SK-N-SH (cell line): ENCODE measurements around the gene MXI1. TPM values are rescaled to one million over a fixed set of nuclear protein-coding genes. Genes with fewer than 3 reads are reported as not detected.
A peak's percentile ranks its signal among the peaks of the same experiment; 100 is the strongest.

Experiments
- CTCF ChIA-PET: fragments of 300-600, 350-600 bp; formaldehyde crosslinking; extraction: SDS; loops from one replicate; lab custom pipeline; 2021; lab: Yijun Ruan, JAX
- POLR2A ChIA-PET: fragments of 350-600 bp; sonication (Branson Sonifier 250); formaldehyde crosslinking; extraction: SDS; loops from one replicate; lab custom pipeline; 2020; ENCODE audit warnings: antibody characterized with exemption, inconsistent platforms; lab: Yijun Ruan, JAX
- DNase-seq: peaks from one replicate; pipeline ENCODE4 v3.0.0; 2012
- H2AFZ ChIP-seq: fragments of 200-600 bp; sonication (generic); 2 replicates; pipeline ENCODE4 v1.8.1; 2016; ENCODE audit warnings: antibody characterized with exemption, mild to moderate bottlenecking, low read depth
- H3F3A ChIP-seq: fragments of 200-600 bp; sonication (generic); replicated peaks from 2 replicates; pipeline ENCODE3; 2016; ENCODE audit warnings: antibody characterized with exemption, mild to moderate bottlenecking; ENCODE audit not compliant: insufficient read depth
- H3K27ac ChIP-seq, 2 experiments: fragments of 200-500 bp in 1 of 2; fragments of 200-600 bp in 1 of 2; sonication (Bioruptor generic) in 1 of 2; sonication (generic), shearing (Covaris generic) in 1 of 2; 2 replicates each; pipeline versions ENCODE4 v1.5.1 to v1.6.1; 2014 to 2016; ENCODE audit warnings: low read depth in 2 of 2, inconsistent platforms in 1 of 2, low read length in 1 of 2, mild to moderate bottlenecking in 1 of 2, mixed read lengths in 1 of 2
- H3K27me3 ChIP-seq: fragments of 200-600 bp; sonication (generic), shearing (Covaris generic); 2 replicates; pipeline ENCODE4 v1.6.1; 2016; ENCODE audit warnings: mixed run types; ENCODE audit not compliant: insufficient read depth
- H3K36me3 ChIP-seq, 2 experiments: fragments of 200-500 bp in 1 of 2; fragments of 200-600 bp in 1 of 2; sonication (Bioruptor generic) in 1 of 2; sonication (generic) in 1 of 2; replicated peaks in 1 of 2; 2 replicates each; pipeline versions ENCODE3 to v1.5.1; 2014 to 2016; ENCODE audit warnings: low read length in 1 of 2, mild to moderate bottlenecking in 1 of 2; ENCODE audit not compliant: insufficient read depth in 2 of 2, control insufficient read depth in 1 of 2
- H3K4me1 ChIP-seq, 2 experiments: fragments of 200-500 bp in 1 of 2; fragments of 200-600 bp in 1 of 2; sonication (Bioruptor generic) in 1 of 2; sonication (generic), shearing (Covaris generic) in 1 of 2; 2 replicates each; pipeline versions ENCODE4 v1.5.1 to v1.6.1; 2014 to 2016; ENCODE audit warnings: low read depth in 1 of 2, low read length in 1 of 2, mixed run types in 1 of 2; ENCODE audit not compliant: insufficient read depth in 2 of 2, control insufficient read depth in 1 of 2
- H3K4me2 ChIP-seq: fragments of 200-600 bp; sonication (generic), shearing (Covaris generic); 2 replicates; pipeline ENCODE4 v1.6.1; 2017; ENCODE audit warnings: mixed run types
- H3K4me3 ChIP-seq, 2 experiments: fragments of 200-500 bp in 1 of 2; fragments of 200-600 bp in 1 of 2; sonication (Bioruptor generic) in 1 of 2; sonication (generic), shearing (Covaris generic) in 1 of 2; 2 replicates each; pipeline versions ENCODE4 v1.5.1 to v1.8.1; 2014 to 2016; ENCODE audit warnings: low read depth in 2 of 2, inconsistent platforms in 1 of 2, low read length in 1 of 2, mild to moderate bottlenecking in 1 of 2, mixed read lengths in 1 of 2, moderate library complexity in 1 of 2
- H3K79me2 ChIP-seq: fragments of 200-600 bp; sonication (generic); 2 replicates; pipeline ENCODE4 v1.8.1; 2017; ENCODE audit warnings: mild to moderate bottlenecking; ENCODE audit not compliant: insufficient read depth
- H3K9ac ChIP-seq: fragments of 200-600 bp; sonication (generic); 2 replicates; pipeline ENCODE4 v1.6.1; 2017; ENCODE audit warnings: mixed run types
- H3K9me2 ChIP-seq: fragments of 200-600 bp; sonication (generic); 2 replicates; pipeline ENCODE4 v1.6.1; 2017; ENCODE audit warnings: mixed run types
- H3K9me3 ChIP-seq: fragments of 200-600 bp; sonication (generic); 2 replicates; pipeline ENCODE4 v1.6.1; 2017; ENCODE audit warnings: mixed run types, mild to moderate bottlenecking, moderate library complexity
- H4K20me1 ChIP-seq: fragments of 200-600 bp; sonication (generic); 2 replicates; pipeline ENCODE4 v1.6.1; 2017; ENCODE audit warnings: mild to moderate bottlenecking, mixed run types; ENCODE audit not compliant: insufficient read depth
- ELF1 ChIP-seq: IDR thresholded peaks from 2 replicates; pipeline ENCODE4 v1.4.0; 2012
- FOXJ3 ChIP-seq: sonication (generic); formaldehyde crosslinking; IDR thresholded peaks from 2 replicates; pipeline ENCODE4 v1.5.1; 2020; ENCODE audit warnings: mild to moderate bottlenecking, missing genetic modification reagents
- IRF3 ChIP-seq: fragments of 150-350 bp; IDR thresholded peaks from 2 replicates; pipeline ENCODE4 v1.6.1; 2016; ENCODE audit warnings: mild to moderate bottlenecking, low read depth, low read length
- JUND ChIP-seq: IDR thresholded peaks from 2 replicates; pipeline ENCODE4 v1.4.0; 2012
- MAX ChIP-seq: IDR thresholded peaks from 2 replicates; pipeline ENCODE4 v1.4.0; 2012; ENCODE audit warnings: low read depth
- MXI1 ChIP-seq: IDR thresholded peaks from 2 replicates; pipeline ENCODE4 v1.6.1; 2012; ENCODE audit warnings: mild to moderate bottlenecking, low read depth, low read length, improper control_type of control experiment
- RAD21 ChIP-seq: IDR thresholded peaks from 2 replicates; pipeline ENCODE4 v1.6.1; 2012; ENCODE audit warnings: mild to moderate bottlenecking, low read length
- SIN3A ChIP-seq: IDR thresholded peaks from 2 replicates; pipeline ENCODE4 v1.6.1; 2012; ENCODE audit warnings: low read depth, mild to moderate bottlenecking, low read length, moderate library complexity, borderline replicate concordance
- USF2 ChIP-seq: fragments of 150-350 bp; IDR thresholded peaks from 2 replicates; pipeline ENCODE4 v1.6.1; 2017; ENCODE audit warnings: antibody characterized with exemption, low read length, low read depth, borderline replicate concordance
- WGBS: methylation state at CpG from one replicate; pipeline ENCODE4 v1.1.6; 2017; ENCODE audit warnings: low lambda C conversion rate; 5-methylcytosine and 5-hydroxymethylcytosine counted together
- polyA plus RNA-seq, 3 experiments: library from polyadenylated mRNA; depleted of rRNA; stranded (reverse); fragments of >200 nt; gene quantifications; 2 replicates each; pipeline ENCODE4 v1.2.3, GENCODE V29; 2012

MXI1 gene
- polyA plus RNA-seq, 1 of the 3 experiments (the other 2 are of a cell fraction) = 13.8 TPM

GRCh38 chr10:110207805-110208613 lies 604 bp downstream of the MXI1 start:
- Histone ChIP-seq H3K27ac (peak overlapping the region; percentile 52 to 97; a peak in 3 of 4 replicates), H3K4me1 (peaks cover 0 to 15% of the 10 kb centered on the region in 2 experiments; a peak in 3 of 4 replicates), H3K9me2 (no peaks in the 10 kb centered on the region), H3K4me2 (peak overlapping the region; percentile 100), H3K79me2 (no peaks in the 10 kb centered on the region), H3F3A (peaks cover 12% of the 10 kb centered on the region), H4K20me1 (no peaks in the 10 kb centered on the region), H2AFZ (peak overlapping the region; percentile 97), H3K9ac (peak overlapping the region; percentile 68), H3K27me3 (no peaks in the 10 kb centered on the region), H3K36me3 (no peaks in the 10 kb centered on the region), H3K9me3 (no peaks in the 10 kb centered on the region), H3K4me3 (peak overlapping the region; percentile 79 to 88)
- CTCF ChIA-PET = interaction anchor here (0.7 to 5.0 kb wide), 13 partner anchors 13 to 324 kb away, joined by 3 to 51 read pairs (median 5); no protein-coding TSS in a partner anchor
- POLR2A ChIA-PET = interaction anchor here (0.6 to 1.5 kb wide), 5 partner anchors 18 to 324 kb away, joined by 3 to 8 read pairs (median 3); partner anchors contain the start of gene SMNDC1
- under 1% methylated on average over 40 of the region's 57 CpGs for WGBS
- DNase-seq = peak; percentile 66
- TF ChIP-seq MAX (peak; percentile 37; the same call in 1 of the 2 replicates), SIN3A (0 out of 2 replicates have a peak, but pooled peaks have one; percentile 49), JUND (no peak), FOXJ3 (no peak), ELF1 (no peak), MXI1 (peak; percentile 71), IRF3 (no peak)

GRCh38 chr10:110208614-110209453 lies 1.4 kb downstream of the MXI1 start:
- Histone ChIP-seq H3K4me2 (peak overlapping the region; percentile 100), H3K27me3 (no peaks in the 10 kb centered on the region), H3F3A (peaks cover 12% of the 10 kb centered on the region), H4K20me1 (no peaks in the 10 kb centered on the region), H2AFZ (peak overlapping the region; percentile 97), H3K27ac (peak overlapping the region; percentile 52 to 97), H3K4me1 (peaks cover 0 to 15% of the 10 kb centered on the region in 2 experiments; a peak in 3 of 4 replicates), H3K9me3 (no peaks in the 10 kb centered on the region), H3K79me2 (no peaks in the 10 kb centered on the region), H3K36me3 (no peaks in the 10 kb centered on the region), H3K4me3 (peak overlapping the region; percentile 79 to 88), H3K9me2 (no peaks in the 10 kb centered on the region), H3K9ac (peak overlapping the region; percentile 68)
- ChIA-PET CTCF (interaction anchor here (0.7 to 5.0 kb wide), 14 partner anchors 12 to 325 kb away, joined by 3 to 51 read pairs (median 5); no protein-coding TSS in a partner anchor), POLR2A (interaction anchor here (0.9 to 1.5 kb wide), 4 partner anchors 17 to 96 kb away, joined by 3 to 8 read pairs (median 3); partner anchors contain the start of gene SMNDC1)
- DNase-seq = peak; percentile 66
- TF ChIP-seq MXI1 (peak; percentile 61), USF2 (no peak), RAD21 (peak; percentile 55), MAX (peak; percentile 48; the same call in 1 of the 2 replicates)
- under 1% methylated on average over 41 of the region's 44 CpGs for WGBS
